Measurements from ENCODE around the gene NDUFB8. TPM values are rescaled to one million over a fixed set of nuclear protein-coding genes. Genes with fewer than 3 reads are reported as not detected.

The NDUFB8 gene
- total RNA-seq, 2 experiments from 2014 or later, result 365 to 384 TPM

DNA sequence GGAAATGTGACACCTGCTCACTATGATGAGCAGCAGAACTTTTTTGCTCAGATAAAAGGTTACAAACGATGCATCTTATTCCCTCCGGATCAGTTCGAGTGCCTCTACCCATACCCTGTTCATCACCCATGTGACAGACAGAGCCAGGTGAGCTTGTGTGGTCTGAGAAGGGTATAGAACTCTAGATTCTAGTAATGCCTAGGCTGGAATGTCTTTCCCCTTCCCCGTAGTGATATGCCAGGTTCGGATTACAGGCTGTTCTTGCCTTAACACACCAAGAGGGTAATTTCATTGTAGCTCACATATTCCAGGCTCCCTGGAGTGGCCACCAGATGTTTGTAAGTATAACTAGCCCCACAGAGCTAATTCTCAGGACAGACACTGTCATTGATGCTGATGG is 15.3 kb upstream of the NDUFB8 start:
- POLR2A ChIA-PET, result interaction anchor here (0.6 to 1.5 kb wide), 3 partner anchors 9 to 324 kb away, joined by 3 to 6 read pairs (median 3); partner anchors contain the start of gene HIF1AN
- no peaks in the 10 kb centered on the region for H3K27me3 Mint-ChIP-seq
- peaks cover 41% of the 10 kb centered on the region for H3K36me3 Mint-ChIP-seq (ENCODE audit: low read depth)
- ATAC-seq (no peak), DNase-seq (no peak)
- H3K4me3 Mint-ChIP-seq, result no peak overlapping the region
- TF ChIP-seq, protein P1, sequence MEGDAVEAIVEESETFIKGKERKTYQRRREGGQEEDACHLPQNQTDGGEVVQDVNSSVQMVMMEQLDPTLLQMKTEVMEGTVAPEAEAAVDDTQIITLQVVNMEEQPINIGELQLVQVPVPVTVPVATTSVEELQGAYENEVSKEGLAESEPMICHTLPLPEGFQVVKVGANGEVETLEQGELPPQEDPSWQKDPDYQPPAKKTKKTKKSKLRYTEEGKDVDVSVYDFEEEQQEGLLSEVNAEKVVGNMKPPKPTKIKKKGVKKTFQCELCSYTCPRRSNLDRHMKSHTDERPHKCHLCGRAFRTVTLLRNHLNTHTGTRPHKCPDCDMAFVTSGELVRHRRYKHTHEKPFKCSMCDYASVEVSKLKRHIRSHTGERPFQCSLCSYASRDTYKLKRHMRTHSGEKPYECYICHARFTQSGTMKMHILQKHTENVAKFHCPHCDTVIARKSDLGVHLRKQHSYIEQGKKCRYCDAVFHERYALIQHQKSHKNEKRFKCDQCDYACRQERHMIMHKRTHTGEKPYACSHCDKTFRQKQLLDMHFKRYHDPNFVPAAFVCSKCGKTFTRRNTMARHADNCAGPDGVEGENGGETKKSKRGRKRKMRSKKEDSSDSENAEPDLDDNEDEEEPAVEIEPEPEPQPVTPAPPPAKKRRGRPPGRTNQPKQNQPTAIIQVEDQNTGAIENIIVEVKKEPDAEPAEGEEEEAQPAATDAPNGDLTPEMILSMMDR (IDR thresholded peaks at IDR 0.05), result no peak
- H3K4me1 Mint-ChIP-seq (ENCODE audit: low read depth), result peaks cover 4% of the 10 kb centered on the region
- intact Hi-C loops (cut with micrococcal nuclease), result no loop called here
- H3K9me3 Mint-ChIP-seq, result no peaks in the 10 kb centered on the region
- CTCF ChIA-PET, result interaction anchor here (1.4 to 2.1 kb wide), 4 partner anchors 17 to 199 kb away, joined by 4 to 7 read pairs (median 4); no protein-coding TSS in a partner anchor
- no peak overlapping the region for H3K27ac Mint-ChIP-seq

DNA sequence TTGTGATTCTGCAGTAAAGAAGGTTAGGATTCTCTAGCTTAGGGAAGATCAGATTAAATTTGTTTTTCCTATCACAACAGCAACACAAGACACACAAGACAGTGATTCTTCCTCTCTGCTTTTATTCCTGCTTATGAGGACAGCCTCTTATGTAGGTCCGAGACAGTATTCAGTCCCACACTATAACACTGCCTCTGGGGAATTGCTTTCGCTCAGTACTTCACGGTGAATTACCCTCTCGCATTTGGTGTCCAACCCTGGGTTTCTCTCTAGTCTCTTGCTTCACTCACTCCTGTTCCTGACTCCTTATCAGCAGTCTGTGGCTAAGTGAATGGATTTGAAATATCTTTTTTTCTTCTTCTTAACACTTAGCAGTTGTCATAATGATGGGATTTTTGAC is 7.8 kb upstream of the NDUFB8 start:
- intact Hi-C loops (cut with micrococcal nuclease), result no loop called here
- no peak overlapping the region for H3K4me3 Mint-ChIP-seq
- ATAC-seq (no peak), DNase-seq (no peak)
- no peak overlapping the region for H3K27ac Mint-ChIP-seq
- peaks cover 13% of the 10 kb centered on the region for H3K4me1 Mint-ChIP-seq (ENCODE audit: low read depth)
- no peaks in the 10 kb centered on the region for H3K9me3 Mint-ChIP-seq
- peaks cover 37% of the 10 kb centered on the region for H3K36me3 Mint-ChIP-seq (ENCODE audit: low read depth)
- ChIA-PET POLR2A (interaction anchor here (1.3 to 2.8 kb wide), 2 partner anchors 12 to 13 kb away, joined by 3 to 7 read pairs; no protein-coding TSS in a partner anchor), CTCF (interaction anchor here (4.6 kb wide), 1 partner anchor 20 kb away, joined by 24 read pairs; no protein-coding TSS in a partner anchor)
- H3K27me3 Mint-ChIP-seq, result no peaks in the 10 kb centered on the region
- TF ChIP-seq, protein P1 (IDR thresholded peaks at IDR 0.05), result no peak

- TF ChIP-seq, protein P1 (IDR thresholded peaks at IDR 0.05), result peak; percentile 76
- H3K27me3 Mint-ChIP-seq, result no peaks in the 10 kb centered on the region
- ChIA-PET POLR2A (interaction anchor here (0.6 to 2.8 kb wide), 9 partner anchors 9 to 207 kb away, joined by 3 to 7 read pairs (median 4); partner anchors contain the start of gene SCD), CTCF (interaction anchor here (0.6 to 4.6 kb wide), 15 partner anchors 9 to 373 kb away, joined by 3 to 39 read pairs (median 5); no protein-coding TSS in a partner anchor)
- no peak within 1 kb of the TSS for H3K4me3 Mint-ChIP-seq
- peaks cover 22% of the 10 kb centered on the region for H3K4me1 Mint-ChIP-seq (ENCODE audit: low read depth)
- intact Hi-C loops (cut with micrococcal nuclease), result no loop called here
- no peaks in the 10 kb centered on the region for H3K9me3 Mint-ChIP-seq
- H3K27ac Mint-ChIP-seq, result no peak within 1 kb of the TSS
- DNase-seq (peak; percentile 96), ATAC-seq (peak; percentile 98)
- peaks cover 31% of the 10 kb centered on the region for H3K36me3 Mint-ChIP-seq (ENCODE audit: low read depth)
These were observed 6.2 kb upstream of the NDUFB8 start, which contains the start of gene HIF1AN for GRCh38 chr10:100535715-100536353. Gene HIF1AN (plus strand): TSS chr10:100535943. CDS start chr10:100535959, 16 bp downstream.

GRCh38 chr10:100535338-100535714 is 5.7 kb upstream of the NDUFB8 start:
- H3K36me3 Mint-ChIP-seq (ENCODE audit: low read depth), result peaks cover 26% of the 10 kb centered on the region
- ChIA-PET CTCF (interaction anchor here (1.0 to 4.6 kb wide), 12 partner anchors 9 to 366 kb away, joined by 3 to 39 read pairs (median 7); no protein-coding TSS in a partner anchor), POLR2A (interaction anchor here (0.6 to 2.8 kb wide), 9 partner anchors 10 to 206 kb away, joined by 3 to 7 read pairs (median 4); partner anchors contain the start of gene SCD)
- intact Hi-C loops (cut with micrococcal nuclease), result no loop called here
- H3K4me1 Mint-ChIP-seq (ENCODE audit: low read depth), result peaks cover 20% of the 10 kb centered on the region
- ATAC-seq (peak; percentile 17), DNase-seq (no peak)
- no peak overlapping the region for H3K27ac Mint-ChIP-seq
- no peaks in the 10 kb centered on the region for H3K9me3 Mint-ChIP-seq
- TF ChIP-seq, protein P1 (IDR thresholded peaks at IDR 0.05), result no peak
- no peaks in the 10 kb centered on the region for H3K27me3 Mint-ChIP-seq
- H3K4me3 Mint-ChIP-seq, result no peak overlapping the region

DNA sequence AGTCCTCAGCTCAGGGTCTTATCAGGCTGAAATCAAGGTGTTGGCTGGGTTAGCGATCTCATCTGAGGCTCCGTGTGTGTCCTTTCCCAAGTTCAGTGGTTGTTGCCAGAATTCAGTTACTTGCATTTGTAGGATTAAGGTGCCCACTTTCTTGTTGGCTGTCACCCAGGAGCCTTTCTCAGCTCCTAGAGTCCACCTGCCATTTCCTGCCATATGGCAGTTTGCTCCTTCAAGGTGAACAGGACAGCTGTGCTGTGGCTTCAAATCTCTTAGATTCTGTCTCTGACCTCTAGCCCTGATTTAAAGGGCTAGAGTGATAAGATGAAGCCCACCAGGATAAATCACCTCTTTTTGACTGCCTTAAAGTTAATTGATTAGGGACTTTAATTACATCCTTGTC is 5.1 kb upstream of the NDUFB8 start:
- POLR2A ChIA-PET, result interaction anchor here (0.9 to 2.1 kb wide), 3 partner anchors 10 to 161 kb away, joined by 3 to 7 read pairs (median 6); no protein-coding TSS in a partner anchor

More for the DNA sequence above, 5.1 kb upstream of the NDUFB8 start:
- H3K9me3 Mint-ChIP-seq, result no peaks in the 10 kb centered on the region
- intact Hi-C loops (cut with micrococcal nuclease), result no loop called here
- H3K27ac Mint-ChIP-seq, result no peak overlapping the region
- no peak overlapping the region for H3K4me3 Mint-ChIP-seq
- no peaks in the 10 kb centered on the region for H3K27me3 Mint-ChIP-seq
- peaks cover 26% of the 10 kb centered on the region for H3K36me3 Mint-ChIP-seq (ENCODE audit: low read depth)
- peaks cover 24% of the 10 kb centered on the region for H3K4me1 Mint-ChIP-seq (ENCODE audit: low read depth)
- ATAC-seq (no peak), DNase-seq (no peak)
- CTCF ChIA-PET, result interaction anchor here (0.8 to 4.6 kb wide), 11 partner anchors 8 to 463 kb away, joined by 3 to 39 read pairs (median 5); no protein-coding TSS in a partner anchor
- TF ChIP-seq, protein P1 (IDR thresholded peaks at IDR 0.05), result no peak

All from activated CD8-positive, alpha-beta T cell treated with anti-CD3 and anti-CD28 coated beads for 36 hours (primary cell).